NCI-H146 treated with DMSO at 0.1 percent for 48 hours (cell line): Measurements from ENCODE around the gene TMEM171.

Experiments
- DNase-seq: peaks from one replicate; lab custom pipeline; 2025; ENCODE audit not compliant: unreplicated experiment; lab: John Stamatoyannopoulos, UW

TMEM171 gene, protein sequence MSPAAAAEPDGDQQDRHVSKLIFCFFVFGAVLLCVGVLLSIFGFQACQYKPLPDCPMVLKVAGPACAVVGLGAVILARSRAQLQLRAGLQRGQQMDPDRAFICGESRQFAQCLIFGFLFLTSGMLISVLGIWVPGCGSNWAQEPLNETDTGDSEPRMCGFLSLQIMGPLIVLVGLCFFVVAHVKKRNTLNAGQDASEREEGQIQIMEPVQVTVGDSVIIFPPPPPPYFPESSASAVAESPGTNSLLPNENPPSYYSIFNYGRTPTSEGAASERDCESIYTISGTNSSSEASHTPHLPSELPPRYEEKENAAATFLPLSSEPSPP

DNA sequence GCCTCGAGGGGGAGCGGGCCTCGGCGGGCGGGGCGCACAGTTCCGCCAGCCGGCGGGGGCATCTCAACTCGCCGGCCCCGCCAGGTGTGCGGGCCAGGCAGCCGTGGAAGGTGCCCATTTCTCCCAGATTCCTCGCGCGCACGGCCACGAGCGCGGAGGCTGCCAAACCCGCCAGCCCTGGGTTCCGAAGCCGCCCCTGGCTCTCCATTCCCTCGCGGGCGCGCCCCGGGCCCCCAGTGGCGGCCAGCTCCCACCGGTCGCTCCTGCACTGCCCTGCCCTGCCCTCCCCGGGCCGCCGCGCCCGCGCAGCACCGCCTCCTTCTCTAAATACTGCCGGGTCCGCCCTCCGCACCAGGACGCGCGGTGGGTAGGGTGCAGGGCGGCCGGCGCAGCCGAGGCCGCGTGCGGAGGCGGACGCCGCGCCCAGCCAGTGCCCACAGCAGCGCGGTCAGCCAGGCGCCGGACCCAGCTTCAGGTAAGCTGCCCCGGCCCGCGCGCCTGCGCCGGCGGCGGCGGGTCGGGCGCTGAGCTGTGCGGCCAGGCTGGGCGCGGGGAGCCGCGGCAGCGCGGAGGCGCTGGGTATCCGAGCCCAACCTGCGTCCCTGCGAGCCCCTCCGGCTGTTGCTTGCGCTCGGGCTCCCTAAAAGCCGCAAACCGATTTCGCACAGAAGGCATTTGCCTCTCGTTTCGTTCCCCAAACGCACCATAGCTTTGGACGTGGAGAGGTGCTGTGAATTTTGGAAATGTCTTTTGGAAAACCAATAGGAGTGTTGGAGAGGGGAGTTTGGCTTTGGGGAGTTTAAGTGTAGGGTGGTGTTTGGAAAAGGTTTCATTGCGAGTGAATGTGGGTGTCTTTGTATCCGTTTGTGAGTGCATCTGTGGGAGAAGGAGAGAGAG lies at the start of gene TMEM171:
Gene TMEM171, plus strand, starts transcription at position 354 of the 897 bp plus-strand sequence. CDS start 2,799 bp downstream, outside the sequence.
- DNase-seq: no peak

DNA sequence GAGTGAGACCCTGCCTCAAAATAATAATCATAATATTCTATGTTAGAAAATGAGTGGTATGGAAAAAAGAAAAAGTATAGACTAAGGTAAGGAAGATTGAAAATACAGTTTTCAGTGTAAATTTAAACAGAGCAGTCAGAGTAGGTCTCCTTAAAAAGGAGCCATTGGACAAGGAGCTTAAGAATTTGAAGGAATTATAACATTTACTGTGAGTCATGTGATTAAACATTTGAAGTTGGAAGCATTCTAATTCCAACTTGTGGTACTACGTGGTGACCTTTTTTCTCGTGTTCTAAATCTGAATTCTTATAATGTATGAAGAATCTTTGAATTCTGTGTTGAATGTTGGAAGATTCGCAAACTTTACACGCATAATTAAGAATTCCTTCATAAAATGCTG lies 39.3 kb upstream of the TMEM171 start:
- no peak for DNase-seq

DNA sequence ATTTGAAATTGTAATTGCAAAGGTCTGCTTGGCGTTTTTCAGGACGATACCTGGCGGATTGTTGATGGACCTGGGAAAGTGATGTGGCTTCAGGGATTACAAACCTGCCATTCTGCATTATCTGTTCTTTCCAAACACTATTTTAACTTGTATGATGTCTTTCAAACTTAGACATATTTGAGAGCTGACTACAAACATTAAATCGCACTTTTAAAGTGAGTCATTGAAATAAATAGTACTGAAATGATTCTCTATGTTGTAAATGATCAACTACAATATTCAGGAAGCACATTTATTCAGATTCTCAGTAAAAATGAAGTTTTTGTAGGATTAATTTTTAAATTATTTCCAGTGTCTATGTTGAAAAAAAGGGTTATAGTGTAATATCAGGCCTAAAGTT lies 32.3 kb upstream of the TMEM171 start:
- DNase-seq: no peak

DNA sequence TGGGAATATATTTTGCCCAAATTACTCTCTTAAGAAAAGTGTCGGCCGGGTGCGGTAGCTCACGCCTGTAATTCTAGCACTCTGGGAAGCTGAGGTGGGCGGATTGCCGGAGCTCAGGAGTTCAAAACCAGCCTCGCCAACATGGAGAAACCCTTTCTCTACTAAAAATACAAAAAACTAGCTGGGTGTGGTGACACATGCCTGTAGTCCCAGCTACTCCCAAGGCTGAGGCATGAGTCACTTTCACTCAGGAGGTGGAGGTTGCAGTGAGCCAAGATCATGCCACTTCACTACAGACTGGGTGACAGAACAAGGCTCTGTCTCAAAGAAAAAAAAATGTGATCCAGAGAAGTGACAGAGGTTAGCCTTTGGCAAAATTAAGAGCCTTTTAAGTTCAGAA lies 26.4 kb upstream of the TMEM171 start:
- no peak for DNase-seq

DNA sequence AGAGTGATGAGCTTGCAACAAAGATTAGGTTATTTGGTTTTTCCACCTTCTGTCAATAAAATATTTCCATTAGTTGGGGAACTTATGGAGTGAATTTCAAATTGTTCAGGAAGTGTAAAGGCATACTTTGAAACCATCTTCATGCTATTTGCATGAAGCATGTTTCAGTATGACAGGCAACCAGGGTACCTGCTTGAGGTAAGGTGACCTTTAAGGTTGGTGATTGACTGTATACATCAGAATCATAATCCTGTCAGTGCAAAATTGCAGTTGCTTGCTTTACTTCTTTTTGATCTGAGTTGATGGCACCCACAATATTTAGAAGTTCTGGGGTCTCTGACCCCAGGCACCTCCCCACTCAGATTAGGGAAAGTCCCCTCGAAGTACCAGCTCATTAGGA lies 26.0 kb upstream of the TMEM171 start:
- DNase-seq: no peak

DNA sequence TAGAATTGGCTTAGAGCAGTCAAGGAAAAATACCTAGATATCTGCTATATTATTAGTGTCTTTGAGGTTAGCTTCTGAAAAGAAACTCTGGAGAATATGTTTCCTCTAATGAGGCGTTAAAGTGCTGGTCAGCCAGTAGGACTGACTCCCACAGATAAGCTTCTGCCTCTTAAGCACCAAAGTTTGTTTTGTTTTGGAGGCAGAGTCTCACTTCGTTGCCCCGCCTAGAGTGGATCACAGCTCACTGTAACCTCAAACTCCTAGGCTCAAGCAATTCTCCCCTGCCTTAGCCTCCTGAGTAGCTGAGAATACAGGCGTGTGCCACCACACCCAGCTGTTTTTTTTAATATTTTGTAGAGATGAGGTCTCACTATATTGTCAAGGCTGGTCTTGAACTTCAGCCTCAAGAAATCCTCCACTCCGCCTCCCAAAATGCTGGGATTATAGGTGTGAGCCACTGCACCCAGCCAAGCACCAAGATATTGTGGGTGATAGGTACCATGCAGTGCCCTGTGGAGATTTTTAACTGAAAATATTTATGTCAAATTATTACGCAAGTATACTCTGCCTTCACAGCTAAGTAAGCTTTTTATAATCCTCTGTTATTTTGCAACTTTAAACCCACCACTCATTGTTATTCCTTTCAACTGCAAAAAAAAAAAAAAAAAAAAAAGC lies 24.7 kb upstream of the TMEM171 start:
- DNase-seq: no peak

DNA sequence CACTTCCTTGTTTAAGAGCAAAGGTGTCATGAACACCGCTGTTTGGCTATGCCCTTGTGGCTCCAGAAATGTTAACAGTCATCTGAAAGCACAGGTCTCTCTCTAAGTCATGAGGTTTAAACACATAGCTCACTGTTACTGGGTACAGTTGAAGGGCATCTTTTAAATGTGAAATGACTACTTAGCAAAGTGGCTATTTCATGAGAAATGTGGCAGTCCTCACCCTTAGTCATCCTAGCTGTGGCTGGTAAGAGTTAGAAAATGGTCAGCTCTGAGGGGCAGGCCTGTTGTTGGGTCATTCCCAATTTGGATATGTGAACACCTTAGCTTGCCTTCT lies 24.2 kb upstream of the TMEM171 start:
- DNase-seq: no peak

DNA sequence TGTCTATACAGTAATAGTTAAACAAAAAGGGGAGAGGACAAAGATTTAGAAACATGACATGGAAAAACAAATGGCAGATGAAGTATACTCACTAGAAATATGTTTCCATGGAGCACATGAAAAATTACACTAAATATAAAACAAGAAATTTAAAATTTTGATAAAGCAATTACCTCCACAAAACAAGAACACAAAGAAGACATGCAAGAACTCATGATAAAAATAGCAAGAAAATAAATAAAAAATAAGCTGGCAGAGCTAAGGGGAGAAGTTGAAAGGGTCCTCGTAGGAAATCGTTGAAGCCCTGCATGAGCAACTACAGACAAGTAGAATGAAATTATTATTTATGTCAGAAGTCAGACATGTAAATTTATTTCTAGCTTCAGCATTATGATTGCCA lies 22.6 kb upstream of the TMEM171 start:
- no peak for DNase-seq

DNA sequence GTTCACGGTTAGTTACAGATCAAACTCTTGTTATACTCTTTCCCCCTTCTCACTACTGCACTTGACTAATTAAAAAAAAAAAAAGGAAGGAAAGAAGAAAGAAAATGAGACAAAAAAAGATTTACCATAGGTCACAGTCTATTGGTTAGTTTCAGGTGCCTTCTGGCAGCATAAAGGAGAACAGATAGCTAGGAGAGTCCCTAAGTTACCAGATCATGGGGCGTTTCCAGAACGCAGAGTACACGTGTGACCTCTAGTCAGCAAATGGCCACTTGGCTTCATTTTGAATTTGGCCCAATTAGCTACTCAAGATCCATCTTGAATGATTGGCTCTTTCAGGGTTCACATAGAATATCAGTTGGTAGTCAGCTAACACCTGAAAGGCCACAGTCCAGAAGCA lies 20.3 kb upstream of the TMEM171 start:
- DNase-seq: no peak

DNA sequence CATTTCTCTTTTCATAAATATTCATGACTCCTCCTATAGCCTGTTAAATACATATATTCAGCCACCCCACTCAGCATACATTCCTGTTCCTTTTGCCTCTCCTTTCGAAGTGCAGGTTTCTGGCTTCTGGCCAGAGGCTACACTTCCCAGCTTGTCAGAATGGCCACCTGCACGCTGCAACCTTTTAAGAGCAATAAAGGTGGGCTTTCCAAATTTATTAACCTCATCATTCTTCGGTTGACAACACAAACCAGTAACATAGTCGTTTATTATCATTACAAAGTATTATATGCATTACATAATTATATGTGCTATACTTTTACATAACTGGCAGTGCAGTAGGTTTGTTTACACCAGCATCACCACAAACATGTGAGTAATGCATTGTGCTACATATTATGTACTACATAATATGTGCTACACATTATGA lies 16.5 kb upstream of the TMEM171 start:
- peak; percentile 60 for DNase-seq

DNA sequence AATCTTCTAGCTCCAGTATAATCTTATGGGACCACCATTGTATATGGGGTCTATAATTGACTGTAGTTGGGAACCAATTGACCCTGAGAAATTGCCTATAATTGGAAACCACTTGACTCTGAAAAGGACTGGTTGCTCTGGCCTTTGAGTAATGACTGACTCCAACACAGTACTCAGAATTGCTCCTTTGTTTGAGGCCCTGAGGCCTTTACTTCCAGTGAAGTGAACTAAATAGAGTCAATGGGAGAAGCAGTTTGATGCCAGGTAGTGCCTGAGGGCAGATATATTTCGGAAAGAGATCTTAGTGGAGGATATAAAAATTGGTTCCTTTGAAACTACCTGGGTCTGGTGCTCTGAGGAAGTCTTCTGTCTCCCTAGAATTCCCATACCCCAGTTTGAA lies 16.0 kb upstream of the TMEM171 start:
- DNase-seq: peak; percentile 91

DNA sequence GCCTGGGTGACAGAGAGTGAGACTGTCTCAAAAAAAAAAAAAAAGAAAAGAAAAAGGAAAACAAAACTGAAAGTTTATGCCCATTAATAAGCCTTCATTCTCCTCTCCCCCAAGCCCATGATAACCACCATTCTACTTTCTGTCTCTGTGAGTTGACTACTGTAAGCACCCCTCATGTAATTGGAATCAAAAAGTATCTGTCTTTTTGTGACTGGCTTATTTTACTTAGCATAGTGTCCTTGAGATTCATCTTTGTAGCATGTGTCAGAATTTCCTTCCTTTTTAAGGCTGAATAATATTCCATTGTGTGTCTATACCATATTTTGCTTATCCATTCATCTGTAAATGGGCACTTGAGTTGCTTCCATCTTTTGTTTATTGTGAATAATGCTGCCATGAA lies 14.0 kb upstream of the TMEM171 start:
- DNase-seq: no peak

DNA sequence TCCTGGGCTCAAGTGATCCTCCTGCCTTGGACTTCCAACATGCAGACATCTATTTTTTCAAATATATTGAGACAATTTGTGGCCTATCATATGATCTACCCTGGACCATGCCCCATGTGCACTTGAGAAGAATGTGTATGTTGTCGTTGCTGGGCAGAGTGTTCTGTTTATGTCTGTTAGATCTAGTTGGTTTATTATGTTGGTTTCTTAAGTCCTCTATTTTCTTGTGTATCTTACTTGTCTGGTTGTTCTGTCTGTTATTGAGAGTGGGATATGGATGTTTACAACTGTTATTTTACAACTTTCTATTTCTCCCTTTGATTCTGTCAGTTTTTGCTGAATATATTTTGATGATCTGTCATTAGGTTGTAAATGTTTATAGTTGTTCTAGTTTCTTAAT lies 10.2 kb upstream of the TMEM171 start:
- no peak for DNase-seq

DNA sequence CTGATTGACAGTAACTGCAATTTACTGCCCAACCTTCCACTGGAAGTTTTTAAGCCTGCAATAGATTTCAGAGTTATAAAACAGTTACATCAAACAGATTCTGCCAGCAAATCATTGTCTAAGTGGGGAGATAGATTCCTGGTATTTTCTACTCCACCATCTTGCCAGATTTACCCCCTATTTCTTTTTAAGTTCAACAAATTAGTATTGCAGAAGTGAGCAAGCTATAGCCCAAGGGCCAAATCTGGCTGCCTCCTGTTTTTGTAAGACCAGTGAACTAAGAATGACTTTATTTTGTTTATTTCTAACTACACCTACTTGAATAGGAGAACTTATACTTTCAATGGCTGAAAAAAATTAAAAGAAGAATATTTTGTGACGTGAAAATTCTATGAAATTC lies 8.8 kb upstream of the TMEM171 start:
- DNase-seq: no peak

DNA sequence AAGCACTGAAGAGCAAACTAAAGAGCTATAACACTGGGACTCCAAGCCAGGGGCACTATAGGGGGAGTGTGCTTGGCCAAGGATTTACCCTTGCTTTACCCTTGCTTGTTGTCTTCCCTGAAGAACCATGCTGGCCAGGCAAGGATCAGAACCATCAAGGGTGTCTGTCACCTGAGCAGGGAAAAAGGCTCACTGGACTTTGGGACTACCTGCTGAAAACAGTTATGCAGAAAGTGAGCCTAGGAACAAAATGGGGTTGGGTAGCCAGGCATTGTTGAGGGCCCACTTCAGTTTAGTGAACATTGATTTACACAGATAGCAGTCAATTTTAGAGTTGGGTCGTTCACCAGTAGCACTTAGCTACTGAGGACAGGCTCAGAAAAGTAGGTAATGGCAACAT lies 8.0 kb upstream of the TMEM171 start:
- DNase-seq: no peak

DNA sequence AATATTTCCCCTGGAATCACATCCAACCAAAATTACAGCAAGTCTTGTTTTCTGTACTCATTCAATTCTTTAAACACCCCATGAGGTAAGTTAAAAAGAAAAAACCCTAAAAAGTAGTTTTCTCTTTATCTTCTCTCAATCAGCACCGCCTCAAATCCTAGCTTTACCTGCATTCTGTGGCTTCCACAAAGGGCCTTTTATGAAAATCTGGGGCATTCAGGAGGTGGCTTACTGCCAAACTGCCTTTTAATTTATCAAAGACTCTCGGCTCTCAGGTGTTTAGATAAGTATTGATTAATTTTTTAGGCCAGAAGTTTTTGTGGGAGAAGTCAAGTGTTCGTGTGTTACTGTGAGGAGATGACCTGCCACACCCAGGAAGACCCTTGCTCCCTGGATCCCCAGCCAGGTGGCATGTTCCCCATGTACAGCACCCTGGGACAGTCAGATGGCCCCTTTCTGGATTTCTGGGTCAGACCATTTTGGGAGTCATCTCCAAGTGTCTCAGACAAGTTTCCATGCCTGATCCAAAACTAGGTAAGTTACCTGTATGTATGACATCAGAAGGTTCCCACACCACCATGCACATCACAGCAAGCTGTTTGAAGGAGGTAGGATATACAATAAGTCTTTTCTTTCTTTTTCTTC lies 6.2 kb upstream of the TMEM171 start:
- no peak for DNase-seq

DNA sequence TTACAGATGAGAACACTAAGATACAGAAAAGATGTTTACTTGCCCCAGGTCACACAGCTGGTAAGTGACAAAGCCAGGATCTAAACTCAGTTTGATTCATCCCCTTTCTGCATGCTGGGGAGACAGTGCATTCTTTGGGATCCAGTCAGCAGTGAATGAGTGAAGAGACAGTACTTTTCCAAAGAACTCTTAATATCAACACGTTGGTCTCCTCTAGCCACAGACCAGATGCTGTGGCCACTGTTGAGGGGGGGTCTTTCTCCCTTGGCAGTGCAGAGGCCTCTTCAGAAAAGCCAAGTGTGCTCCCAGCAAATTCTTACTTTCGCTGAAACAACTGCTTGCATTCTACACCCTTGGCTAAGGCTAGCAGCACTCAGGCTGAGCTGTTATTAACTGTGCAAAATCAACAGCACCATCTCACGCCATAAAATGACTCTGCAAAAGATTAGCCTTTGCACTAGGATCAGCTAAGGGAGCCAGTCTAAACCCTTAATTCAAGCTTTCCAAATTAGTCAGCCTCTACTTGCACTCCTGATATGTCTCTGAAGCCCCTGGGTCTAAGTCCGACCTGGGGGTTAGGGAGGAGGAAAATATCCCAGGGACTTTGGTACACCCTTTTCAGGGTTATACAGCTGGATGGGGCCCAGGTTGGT lies 4.8 kb upstream of the TMEM171 start:
- DNase-seq: no peak

DNA sequence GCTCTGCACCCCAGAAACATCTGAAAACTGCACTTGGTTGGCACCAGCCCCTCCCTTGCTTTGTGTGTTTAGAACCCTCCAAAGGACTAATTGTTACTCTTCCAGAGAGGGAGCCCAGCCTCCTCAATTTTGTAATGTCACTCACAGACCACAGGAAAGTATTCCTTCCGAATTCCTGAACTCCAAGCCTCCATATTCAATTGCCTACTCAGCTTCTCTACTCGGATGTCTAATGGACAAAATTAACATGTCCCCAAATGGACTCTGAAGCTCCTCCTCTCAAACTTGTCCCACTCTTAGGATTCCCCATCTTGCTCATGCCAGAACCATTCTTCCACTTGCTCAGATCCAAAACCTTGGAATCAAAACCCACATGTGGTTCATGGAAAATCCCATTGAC lies 3.9 kb upstream of the TMEM171 start:
- no peak for DNase-seq

DNA sequence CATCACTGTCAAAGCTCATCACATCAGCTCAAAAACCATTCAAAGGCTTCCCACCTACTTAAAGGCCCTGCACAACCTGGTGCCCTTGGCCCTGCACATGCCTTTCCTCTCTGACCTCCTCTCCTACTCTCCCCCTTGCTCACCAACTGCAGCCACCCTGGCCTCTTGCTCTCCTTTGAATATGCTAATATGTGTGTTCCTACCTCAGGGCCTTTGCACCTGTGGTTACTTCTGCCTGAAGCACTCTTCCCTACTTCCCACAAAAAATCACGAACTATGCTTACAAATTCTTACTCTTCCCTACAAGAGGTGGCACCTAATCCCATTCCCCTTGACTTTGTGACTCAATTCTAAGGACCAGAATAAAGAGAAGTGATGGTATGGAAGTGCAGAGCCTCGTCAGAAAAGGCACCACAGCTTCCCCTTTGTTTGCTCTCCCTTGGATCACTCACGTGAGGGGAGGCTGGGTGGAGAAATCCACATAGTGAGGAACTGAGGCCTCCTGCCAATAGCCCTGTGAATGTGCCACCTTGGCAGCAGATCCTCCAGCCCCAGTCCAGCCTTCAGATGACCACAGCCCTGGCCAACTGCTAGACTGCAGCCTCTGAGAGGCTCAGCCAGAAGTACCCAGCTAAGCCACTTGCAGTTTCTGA lies 3.2 kb upstream of the TMEM171 start:
- DNase-seq: no peak

DNA sequence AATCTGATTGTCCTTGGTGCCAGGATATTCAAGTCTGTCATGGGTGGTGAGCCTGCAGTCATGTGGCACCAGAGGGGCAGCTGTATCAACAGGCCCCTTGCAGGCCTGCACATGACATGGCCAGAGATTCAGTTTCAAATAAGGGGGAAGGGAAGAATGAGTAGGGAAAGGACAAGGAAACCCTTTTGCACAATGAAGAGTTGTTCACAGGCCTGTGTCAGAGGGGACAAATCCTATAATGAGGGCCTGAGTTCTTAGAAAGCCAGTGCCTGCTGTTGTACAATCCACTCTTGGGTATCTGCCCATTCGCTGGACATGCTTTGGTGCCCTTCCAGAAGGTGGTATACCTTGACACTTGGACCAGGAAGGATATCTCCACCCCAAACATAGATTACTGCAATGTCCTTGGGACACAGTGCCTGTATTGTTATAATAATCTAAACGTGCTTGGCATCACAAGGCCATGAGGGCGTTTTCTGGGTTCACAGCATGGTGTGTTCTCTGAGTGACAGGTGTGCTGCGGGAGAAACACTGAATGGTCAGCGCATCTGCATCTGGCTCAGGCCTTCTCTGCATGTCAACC lies 1.9 kb upstream of the TMEM171 start:
- DNase-seq: peak; percentile 19
